Measurements from ENCODE around the gene LIN7A.

The LIN7A gene

DNA sequence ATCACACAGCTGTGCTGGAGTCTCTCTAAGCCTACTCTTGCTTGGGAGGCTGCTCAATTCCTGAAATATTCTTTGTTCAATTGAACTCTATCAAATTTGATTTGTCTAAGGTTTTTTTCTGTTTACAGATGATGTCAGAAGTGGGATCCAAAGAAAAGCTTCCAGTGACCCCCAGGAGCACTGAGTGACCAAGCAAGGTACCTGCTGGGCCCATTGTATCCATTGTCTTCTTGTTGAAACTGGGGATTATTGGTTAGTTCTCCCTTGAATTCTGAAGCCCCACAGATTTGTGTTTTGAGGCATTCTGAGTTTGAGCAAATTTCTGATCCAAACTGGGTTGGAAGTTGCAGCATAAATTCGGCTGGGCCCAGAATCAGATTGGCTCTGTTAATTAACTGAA is 156.4 kb downstream of the LIN7A start:
- no peaks in the 10 kb centered on the region for H3K27me3 ChIP-seq (ENCODE audit: control insufficient read depth, low read length)
- no peaks in the 10 kb centered on the region for H3K9me2 ChIP-seq (replicated peaks; ENCODE audit: control insufficient read depth, low read length)
- peaks cover 4% of the 10 kb centered on the region; the same call in 1 of the 2 replicates for H3K9me3 ChIP-seq (ENCODE audit: control insufficient read depth, insufficient read depth, low read length)
- H3F3A ChIP-seq (ENCODE audit: control insufficient read depth, insufficient read depth): no peaks in the 10 kb centered on the region
- H3K4me3 ChIP-seq (ENCODE audit: low read length): no peak overlapping the region
- no peak overlapping the region for H3K4me2 ChIP-seq (ENCODE audit: low read length)
- H3K36me3 ChIP-seq (ENCODE audit: control insufficient read depth, low read length): no peaks in the 10 kb centered on the region; the same call in 1 of the 2 replicates
- TF ChIP-seq CTCF (IDR thresholded peaks at IDR 0.05; ENCODE audit: low read depth, low read length, poor library complexity, severe bottlenecking): no peak
- TF ChIP-seq EZH2phosphoT487 (IDR thresholded peaks at IDR 0.05; ENCODE audit: borderline replicate concordance, low read length): no peak
- no peaks in the 10 kb centered on the region for H3K79me2 ChIP-seq (ENCODE audit: control insufficient read depth, low read length)
- H3K4me1 ChIP-seq (ENCODE audit: control insufficient read depth, low read length): peaks cover 18% of the 10 kb centered on the region
- no peak overlapping the region for H3K27ac ChIP-seq (ENCODE audit: low read depth, low read length)
- H4K20me1 ChIP-seq (ENCODE audit: control insufficient read depth, insufficient read depth, low read depth, low read length): no peaks in the 10 kb centered on the region

- H3K79me2 ChIP-seq (ENCODE audit: control insufficient read depth, low read length): no peaks in the 10 kb centered on the region
- peaks cover 18% of the 10 kb centered on the region for H3K4me1 ChIP-seq (ENCODE audit: control insufficient read depth, low read length)
- H3K9me3 ChIP-seq (ENCODE audit: control insufficient read depth, insufficient read depth, low read length): peaks cover 4% of the 10 kb centered on the region; the same call in 1 of the 2 replicates
- H3K4me2 ChIP-seq (ENCODE audit: low read length): no peak overlapping the region
- TF ChIP-seq CTCF (IDR thresholded peaks at IDR 0.05; ENCODE audit: low read depth, low read length, poor library complexity, severe bottlenecking): no peak
- no peak for TF ChIP-seq EZH2phosphoT487 (IDR thresholded peaks at IDR 0.05; ENCODE audit: borderline replicate concordance, low read length)
- H3K27me3 ChIP-seq (ENCODE audit: control insufficient read depth, low read length): no peaks in the 10 kb centered on the region
- no peak overlapping the region for H3K4me3 ChIP-seq (ENCODE audit: low read length)
- H4K20me1 ChIP-seq (ENCODE audit: control insufficient read depth, insufficient read depth, low read depth, low read length): no peaks in the 10 kb centered on the region
- H3K36me3 ChIP-seq (ENCODE audit: control insufficient read depth, low read length): no peaks in the 10 kb centered on the region; the same call in 1 of the 2 replicates
- no peak overlapping the region for H3K27ac ChIP-seq (ENCODE audit: low read depth, low read length)
- H3F3A ChIP-seq (ENCODE audit: control insufficient read depth, insufficient read depth): no peaks in the 10 kb centered on the region
- no peaks in the 10 kb centered on the region for H3K9me2 ChIP-seq (replicated peaks; ENCODE audit: control insufficient read depth, low read length)
Measured at GRCh38 chr12:80780746-80781145, 157.0 kb downstream of the LIN7A start.

DNA sequence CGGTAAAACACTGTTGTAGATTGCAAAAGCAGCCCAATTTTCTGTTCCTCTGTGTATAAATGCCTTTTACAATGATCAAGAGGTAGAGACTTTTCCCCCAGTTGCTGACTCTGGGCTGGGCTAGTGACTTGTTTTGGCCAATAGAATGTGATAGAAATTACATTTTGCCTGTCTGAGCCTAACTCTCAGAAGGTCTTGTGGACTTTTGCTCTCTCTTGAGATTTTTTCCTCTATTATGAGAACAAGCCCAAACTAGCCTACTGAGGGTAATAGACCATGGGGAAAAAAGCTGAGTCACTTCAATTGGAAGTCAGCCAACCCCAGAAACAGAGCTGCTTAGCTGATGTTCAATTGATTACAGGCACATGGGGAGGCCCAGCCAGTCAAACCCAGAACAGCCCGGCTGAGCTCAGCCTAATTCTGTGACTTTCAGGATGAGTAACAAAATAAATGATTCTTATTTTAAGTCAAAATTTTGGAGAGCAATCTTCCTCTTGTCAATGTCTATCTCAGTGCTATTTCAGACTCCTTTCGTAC is 159.7 kb downstream of the LIN7A start:
- H3K79me2 ChIP-seq (ENCODE audit: control insufficient read depth, low read length): no peaks in the 10 kb centered on the region
- no peaks in the 10 kb centered on the region for H3K27me3 ChIP-seq (ENCODE audit: control insufficient read depth, low read length)
- no peak overlapping the region for H3K27ac ChIP-seq (ENCODE audit: low read depth, low read length)
- no peaks in the 10 kb centered on the region for H4K20me1 ChIP-seq (ENCODE audit: control insufficient read depth, insufficient read depth, low read depth, low read length)
- peaks cover 18% of the 10 kb centered on the region for H3K4me1 ChIP-seq (ENCODE audit: control insufficient read depth, low read length)
- no peaks in the 10 kb centered on the region for H3K9me2 ChIP-seq (replicated peaks; ENCODE audit: control insufficient read depth, low read length)
- H3K36me3 ChIP-seq (ENCODE audit: control insufficient read depth, low read length): no peaks in the 10 kb centered on the region; the same call in 1 of the 2 replicates
- H3F3A ChIP-seq (ENCODE audit: control insufficient read depth, insufficient read depth): no peaks in the 10 kb centered on the region
- no peak overlapping the region for H3K4me2 ChIP-seq (ENCODE audit: low read length)
- peaks cover 4% of the 10 kb centered on the region; the same call in 1 of the 2 replicates for H3K9me3 ChIP-seq (ENCODE audit: control insufficient read depth, insufficient read depth, low read length)
- TF ChIP-seq CTCF (IDR thresholded peaks at IDR 0.05; ENCODE audit: low read depth, low read length, poor library complexity, severe bottlenecking) (no peak), EZH2phosphoT487 (IDR thresholded peaks at IDR 0.05; ENCODE audit: borderline replicate concordance, low read length) (no peak)
- H3K4me3 ChIP-seq (ENCODE audit: low read length): no peak overlapping the region

Data from DOHH2 (cell line).